ENCODE data around the gene C3orf52.

DNA sequence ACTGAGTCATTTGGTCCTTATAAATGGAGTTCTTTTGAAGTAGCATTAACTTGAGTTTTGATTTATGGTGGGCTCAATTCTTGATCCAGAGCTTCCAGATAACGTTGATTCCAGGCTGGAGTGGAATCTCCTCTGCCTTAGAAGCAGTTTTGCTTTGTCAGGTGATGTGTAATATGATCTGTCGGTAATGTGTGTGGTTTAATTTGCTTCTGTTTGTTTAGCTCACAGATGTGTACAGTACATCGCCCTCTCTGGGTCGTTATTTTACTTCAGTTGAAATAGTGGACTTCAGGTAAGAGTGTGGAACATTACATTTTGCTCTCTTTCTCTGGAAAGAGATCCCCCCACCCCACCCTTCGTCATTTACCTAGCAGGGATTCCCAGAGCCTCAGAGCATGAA is 23.1 kb downstream of the C3orf52 start:
- TF ChIP-seq, protein P1, sequence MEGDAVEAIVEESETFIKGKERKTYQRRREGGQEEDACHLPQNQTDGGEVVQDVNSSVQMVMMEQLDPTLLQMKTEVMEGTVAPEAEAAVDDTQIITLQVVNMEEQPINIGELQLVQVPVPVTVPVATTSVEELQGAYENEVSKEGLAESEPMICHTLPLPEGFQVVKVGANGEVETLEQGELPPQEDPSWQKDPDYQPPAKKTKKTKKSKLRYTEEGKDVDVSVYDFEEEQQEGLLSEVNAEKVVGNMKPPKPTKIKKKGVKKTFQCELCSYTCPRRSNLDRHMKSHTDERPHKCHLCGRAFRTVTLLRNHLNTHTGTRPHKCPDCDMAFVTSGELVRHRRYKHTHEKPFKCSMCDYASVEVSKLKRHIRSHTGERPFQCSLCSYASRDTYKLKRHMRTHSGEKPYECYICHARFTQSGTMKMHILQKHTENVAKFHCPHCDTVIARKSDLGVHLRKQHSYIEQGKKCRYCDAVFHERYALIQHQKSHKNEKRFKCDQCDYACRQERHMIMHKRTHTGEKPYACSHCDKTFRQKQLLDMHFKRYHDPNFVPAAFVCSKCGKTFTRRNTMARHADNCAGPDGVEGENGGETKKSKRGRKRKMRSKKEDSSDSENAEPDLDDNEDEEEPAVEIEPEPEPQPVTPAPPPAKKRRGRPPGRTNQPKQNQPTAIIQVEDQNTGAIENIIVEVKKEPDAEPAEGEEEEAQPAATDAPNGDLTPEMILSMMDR (IDR thresholded peaks at IDR 0.05): no peak
- TF ChIP-seq POLR2A (IDR thresholded peaks at IDR 0.05) (no peak), EP300 (IDR thresholded peaks at IDR 0.05) (no peak)
